Measurements from ENCODE around the gene TRIM40.

DNA sequence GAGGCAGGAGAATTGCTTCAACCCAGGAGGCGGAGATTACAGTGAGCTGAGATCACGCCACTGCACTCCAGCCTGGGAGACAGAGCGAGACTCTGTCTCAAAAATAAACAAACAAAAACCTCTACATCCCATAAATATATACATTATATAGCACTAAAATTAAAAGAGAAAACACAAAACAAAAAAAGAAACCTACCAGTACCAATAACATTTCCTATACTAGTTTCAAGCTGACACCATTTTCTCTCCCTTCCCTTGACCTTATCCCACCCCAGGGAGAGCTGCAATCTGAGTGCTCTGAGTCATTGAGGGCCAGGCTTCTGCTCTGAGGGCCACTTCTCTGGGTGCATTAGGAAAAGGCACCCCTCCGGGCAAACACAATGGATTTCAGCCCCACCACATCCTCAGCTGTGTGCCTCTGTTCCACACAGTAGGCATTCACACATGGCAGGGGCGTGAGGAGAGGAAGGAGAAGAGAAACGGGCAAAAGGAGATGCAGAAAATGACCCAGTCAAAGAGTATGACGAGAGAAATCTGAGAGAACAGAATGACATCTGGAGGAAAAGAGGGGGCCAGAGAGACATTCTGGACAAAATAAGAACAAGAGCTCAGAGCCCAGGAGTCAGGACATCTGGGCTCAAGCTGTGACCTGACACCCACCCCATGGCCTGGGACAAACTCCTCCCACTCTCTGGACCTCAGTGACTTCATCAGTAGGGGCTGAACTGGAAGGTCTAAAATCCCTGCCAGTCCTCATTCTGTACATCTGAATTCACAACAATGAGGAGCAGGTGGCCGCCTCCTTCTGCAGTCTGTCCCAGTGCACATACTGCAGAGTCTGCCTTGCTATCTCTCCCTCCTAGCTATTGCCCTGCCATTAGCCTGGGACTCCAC is 59.1 kb downstream of the TRIM40 start:
- TF ChIP-seq CTCF (IDR thresholded peaks at IDR 0.05; ENCODE audit: low read depth, low read length) (no peak), POLR2A (IDR thresholded peaks at IDR 0.05; ENCODE audit: extremely low read depth, insufficient read length) (no peak), MYC (IDR thresholded peaks at IDR 0.05; ENCODE audit: low read depth, low read length) (no peak)
